HG02970 (cell line): ENCODE data around the gene TBXA2R.
A peak's percentile ranks its signal among the peaks of the same experiment; 100 is the strongest.
"Not testable (repeated sequence)": the region's sequence is repeated elsewhere in the genome, so short reads cannot be mapped to it uniquely, and the experiment has no call there.

Experiments used
- ATAC-seq: cut with Tn5 transposase; IDR thresholded peaks from one replicate; pipeline ENCODE4 v1.9.1; 2021; ENCODE audit warnings: mild to moderate bottlenecking, moderate library complexity, moderate number of reproducible peaks; ENCODE audit not compliant: unreplicated experiment, low FRiP score

TBXA2R gene

GRCh38 chr19:3641515-3642269, 35.0 kb upstream of the TBXA2R start:
- no peak for ATAC-seq

- ATAC-seq = no peak
Measured at GRCh38 chr19:3639479-3639878, 32.8 kb upstream of the TBXA2R start.

GRCh38 chr19:3638208-3639193, 31.8 kb upstream of the TBXA2R start:
- ATAC-seq = no peak

GRCh38 chr19:3637621-3638020, 30.9 kb upstream of the TBXA2R start:
- ATAC-seq = no peak

- ATAC-seq = no peak
Measured at GRCh38 chr19:3636962-3637361, 30.3 kb upstream of the TBXA2R start.

GRCh38 chr19:3636506-3636905, 29.8 kb upstream of the TBXA2R start:
- no peak for ATAC-seq

GRCh38 chr19:3634496-3635045, 27.9 kb upstream of the TBXA2R start:
- no peak for ATAC-seq

GRCh38 chr19:3633559-3633988, 26.9 kb upstream of the TBXA2R start:
- no peak for ATAC-seq

GRCh38 chr19:3632739-3633558, 26.3 kb upstream of the TBXA2R start:
- no peak for ATAC-seq

GRCh38 chr19:3632098-3632497, 25.4 kb upstream of the TBXA2R start:
- no peak for ATAC-seq

- ATAC-seq = no peak
Measured at GRCh38 chr19:3631053-3631861, 24.6 kb upstream of the TBXA2R start.

GRCh38 chr19:3628766-3629165, 22.1 kb upstream of the TBXA2R start:
- not testable (repeated sequence) for ATAC-seq

GRCh38 chr19:3627351-3627723, 20.7 kb upstream of the TBXA2R start:
- no peak for ATAC-seq

- peak; percentile 92 for ATAC-seq
Measured at GRCh38 chr19:3626473-3627350, 20.0 kb upstream of the TBXA2R start, which contains the start of gene CACTIN. TSS of gene CACTIN (minus strand) at chr19:3626790. CDS start at chr19:3626762, 28 bp downstream.

GRCh38 chr19:3625996-3626472, 19.4 kb upstream of the TBXA2R start:
- ATAC-seq = no peak

GRCh38 chr19:3623716-3624115, 17.0 kb upstream of the TBXA2R start:
- ATAC-seq = no peak

GRCh38 chr19:3622224-3622623, 15.5 kb upstream of the TBXA2R start:
- no peak for ATAC-seq

GRCh38 chr19:3621689-3622088, 15.0 kb upstream of the TBXA2R start:
- no peak for ATAC-seq
